SK-N-MC (cell line): ENCODE results near the gene C9orf78.

Source experiments
- EZH2 ChIP-seq: fragments of 200-600 bp; sonication (generic); IDR thresholded peaks from one replicate; pipeline ENCODE4 v1.6.1; 2017; ENCODE audit warnings: antibody characterized with exemption
- FOXP2 ChIP-seq: optimal IDR thresholded peaks from 2 replicates; pipeline ENCODE3; 2011; ENCODE audit warnings: mild to moderate bottlenecking, moderate library complexity; ENCODE audit not compliant: insufficient read depth; ENCODE audit errors: extremely low read length, control extremely low read depth
- POLR2AphosphoS5 ChIP-seq: IDR thresholded peaks from 2 replicates; pipeline ENCODE4 v1.6.1; 2012; ENCODE audit warnings: mild to moderate bottlenecking, low read depth, low read length, borderline replicate concordance

DNA sequence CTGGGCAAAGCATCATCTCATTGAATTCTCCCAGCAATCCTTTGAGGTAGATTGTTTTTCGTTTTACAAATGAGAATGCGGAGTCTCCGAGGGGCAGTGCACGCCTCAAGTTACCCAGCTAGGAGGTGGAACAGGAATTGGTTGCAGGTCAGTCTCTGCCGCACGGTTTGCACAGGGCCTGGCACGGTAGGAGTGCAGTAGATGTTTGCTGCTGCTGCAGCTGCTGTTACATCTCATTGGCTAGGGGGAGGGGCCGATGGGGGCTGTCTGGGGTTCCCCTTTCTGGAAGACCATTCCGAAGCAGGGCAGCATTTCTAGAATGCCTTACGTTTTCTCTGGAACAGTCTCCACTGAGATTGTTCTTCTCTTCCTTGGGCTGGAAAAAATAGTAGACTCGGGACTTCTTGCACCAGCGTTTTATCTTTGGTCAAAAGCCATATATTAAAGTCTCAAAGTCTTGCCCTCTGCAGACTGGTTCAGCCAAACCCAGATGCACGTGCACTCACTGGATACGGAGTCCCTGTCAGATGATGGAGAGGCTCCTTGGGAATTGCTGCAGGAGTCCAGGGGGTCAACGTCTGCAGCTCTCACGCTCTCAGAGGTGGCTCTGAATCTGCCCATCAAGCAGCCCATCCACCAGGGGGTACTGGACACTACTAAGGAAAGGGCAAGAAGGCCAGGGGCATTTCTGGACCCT lies 1.4 kb upstream of the C9orf78 start:
- no peak for TF ChIP-seq EZH2
- no peak for TF ChIP-seq POLR2AphosphoS5
- no peak for TF ChIP-seq FOXP2
